SK-N-SH (cell line): ENCODE data around the gene TGM5. TPM values are rescaled to one million over a fixed set of nuclear protein-coding genes. Genes with fewer than 3 reads are reported as not detected.

Source experiments
- CTCF ChIA-PET: fragments of 300-600, 350-600 bp; formaldehyde crosslinking; extraction: SDS; loops from one replicate; lab custom pipeline; 2021; lab: Yijun Ruan, JAX
- POLR2A ChIA-PET: fragments of 350-600 bp; sonication (Branson Sonifier 250); formaldehyde crosslinking; extraction: SDS; loops from one replicate; lab custom pipeline; 2020; ENCODE audit warnings: antibody characterized with exemption, inconsistent platforms; lab: Yijun Ruan, JAX
- DNase-seq: peaks from one replicate; pipeline ENCODE4 v3.0.0; 2012
- H2AFZ ChIP-seq: fragments of 200-600 bp; sonication (generic); 2 replicates; pipeline ENCODE4 v1.8.1; 2016; ENCODE audit warnings: antibody characterized with exemption, mild to moderate bottlenecking, low read depth
- H3F3A ChIP-seq: fragments of 200-600 bp; sonication (generic); replicated peaks from 2 replicates; pipeline ENCODE3; 2016; ENCODE audit warnings: antibody characterized with exemption, mild to moderate bottlenecking; ENCODE audit not compliant: insufficient read depth
- H3K27ac ChIP-seq, 2 experiments: fragments of 200-500 bp in 1 of 2; fragments of 200-600 bp in 1 of 2; sonication (Bioruptor generic) in 1 of 2; sonication (generic), shearing (Covaris generic) in 1 of 2; 2 replicates each; pipeline versions ENCODE4 v1.5.1 to v1.6.1; 2014 to 2016; ENCODE audit warnings: low read depth in 2 of 2, inconsistent platforms in 1 of 2, low read length in 1 of 2, mild to moderate bottlenecking in 1 of 2, mixed read lengths in 1 of 2
- H3K27me3 ChIP-seq: fragments of 200-600 bp; sonication (generic), shearing (Covaris generic); 2 replicates; pipeline ENCODE4 v1.6.1; 2016; ENCODE audit warnings: mixed run types; ENCODE audit not compliant: insufficient read depth
- H3K36me3 ChIP-seq, 2 experiments: fragments of 200-500 bp in 1 of 2; fragments of 200-600 bp in 1 of 2; sonication (Bioruptor generic) in 1 of 2; sonication (generic) in 1 of 2; replicated peaks in 1 of 2; 2 replicates each; pipeline versions ENCODE3 to v1.5.1; 2014 to 2016; ENCODE audit warnings: low read length in 1 of 2, mild to moderate bottlenecking in 1 of 2; ENCODE audit not compliant: insufficient read depth in 2 of 2, control insufficient read depth in 1 of 2
- H3K4me1 ChIP-seq, 2 experiments: fragments of 200-500 bp in 1 of 2; fragments of 200-600 bp in 1 of 2; sonication (Bioruptor generic) in 1 of 2; sonication (generic), shearing (Covaris generic) in 1 of 2; 2 replicates each; pipeline versions ENCODE4 v1.5.1 to v1.6.1; 2014 to 2016; ENCODE audit warnings: low read depth in 1 of 2, low read length in 1 of 2, mixed run types in 1 of 2; ENCODE audit not compliant: insufficient read depth in 2 of 2, control insufficient read depth in 1 of 2
- H3K4me2 ChIP-seq: fragments of 200-600 bp; sonication (generic), shearing (Covaris generic); 2 replicates; pipeline ENCODE4 v1.6.1; 2017; ENCODE audit warnings: mixed run types
- H3K4me3 ChIP-seq, 2 experiments: fragments of 200-500 bp in 1 of 2; fragments of 200-600 bp in 1 of 2; sonication (Bioruptor generic) in 1 of 2; sonication (generic), shearing (Covaris generic) in 1 of 2; 2 replicates each; pipeline versions ENCODE4 v1.5.1 to v1.8.1; 2014 to 2016; ENCODE audit warnings: low read depth in 2 of 2, inconsistent platforms in 1 of 2, low read length in 1 of 2, mild to moderate bottlenecking in 1 of 2, mixed read lengths in 1 of 2, moderate library complexity in 1 of 2
- H3K79me2 ChIP-seq: fragments of 200-600 bp; sonication (generic); 2 replicates; pipeline ENCODE4 v1.8.1; 2017; ENCODE audit warnings: mild to moderate bottlenecking; ENCODE audit not compliant: insufficient read depth
- H3K9ac ChIP-seq: fragments of 200-600 bp; sonication (generic); 2 replicates; pipeline ENCODE4 v1.6.1; 2017; ENCODE audit warnings: mixed run types
- H3K9me2 ChIP-seq: fragments of 200-600 bp; sonication (generic); 2 replicates; pipeline ENCODE4 v1.6.1; 2017; ENCODE audit warnings: mixed run types
- H3K9me3 ChIP-seq: fragments of 200-600 bp; sonication (generic); 2 replicates; pipeline ENCODE4 v1.6.1; 2017; ENCODE audit warnings: mixed run types, mild to moderate bottlenecking, moderate library complexity
- H4K20me1 ChIP-seq: fragments of 200-600 bp; sonication (generic); 2 replicates; pipeline ENCODE4 v1.6.1; 2017; ENCODE audit warnings: mild to moderate bottlenecking, mixed run types; ENCODE audit not compliant: insufficient read depth
- EP300 ChIP-seq, 2 experiments: IDR thresholded peaks; 2 replicates each; pipeline versions ENCODE4 v1.4.0 to v1.6.1; 2012; ENCODE audit warnings: borderline replicate concordance in 1 of 2, low read depth in 1 of 2, low read length in 1 of 2
- EZH2phosphoT487 ChIP-seq: fragments of 200-600 bp; sonication (generic); IDR thresholded peaks from 2 replicates; pipeline ENCODE4 v1.6.1; 2017; ENCODE audit warnings: low read depth, mixed run types, mild to moderate bottlenecking, antibody characterized with exemption, moderate library complexity, borderline replicate concordance
- FOXJ3 ChIP-seq: sonication (generic); formaldehyde crosslinking; IDR thresholded peaks from 2 replicates; pipeline ENCODE4 v1.5.1; 2020; ENCODE audit warnings: mild to moderate bottlenecking, missing genetic modification reagents
- JUND ChIP-seq: IDR thresholded peaks from 2 replicates; pipeline ENCODE4 v1.4.0; 2012
- NRF1 ChIP-seq: IDR thresholded peaks from 2 replicates; pipeline ENCODE4 v1.6.1; 2012; ENCODE audit warnings: low read depth, mild to moderate bottlenecking, low read length
- POLR2AphosphoS5 ChIP-seq: IDR thresholded peaks from 2 replicates; pipeline ENCODE4 v1.6.1; 2012; ENCODE audit warnings: low read depth, low read length
- RAD21 ChIP-seq: IDR thresholded peaks from 2 replicates; pipeline ENCODE4 v1.6.1; 2012; ENCODE audit warnings: mild to moderate bottlenecking, low read length
- RFX5 ChIP-seq: IDR thresholded peaks from 2 replicates; pipeline ENCODE4 v1.6.1; 2012; ENCODE audit warnings: mild to moderate bottlenecking, improper control_type of control experiment, low read length
- SMC3 ChIP-seq: IDR thresholded peaks from 2 replicates; pipeline ENCODE4 v1.6.1; 2012; ENCODE audit warnings: low read depth, low read length, improper control_type of control experiment
- TCF12 ChIP-seq: IDR thresholded peaks from 2 replicates; pipeline ENCODE4 v1.4.0; 2012
- WGBS: methylation state at CpG from one replicate; pipeline ENCODE4 v1.1.6; 2017; ENCODE audit warnings: low lambda C conversion rate; 5-methylcytosine and 5-hydroxymethylcytosine counted together
- polyA plus RNA-seq, 3 experiments: library from polyadenylated mRNA; depleted of rRNA; stranded (reverse); fragments of >200 nt; gene quantifications; 2 replicates each; pipeline ENCODE4 v1.2.3, GENCODE V29; 2012
- TF ChIP-seq, protein P1 (sequence below): IDR thresholded peaks from 2 replicates; pipeline ENCODE4; 2012
- TF ChIP-seq, protein P2 (sequence below): IDR thresholded peaks from 2 replicates; pipeline ENCODE4 v1.6.1; 2012; ENCODE audit warnings: mild to moderate bottlenecking, low read depth, low read length, moderate library complexity

TGM5 gene
- polyA plus RNA-seq, 1 of the 3 experiments (the other 2 are of a cell fraction): not detected

DNA sequence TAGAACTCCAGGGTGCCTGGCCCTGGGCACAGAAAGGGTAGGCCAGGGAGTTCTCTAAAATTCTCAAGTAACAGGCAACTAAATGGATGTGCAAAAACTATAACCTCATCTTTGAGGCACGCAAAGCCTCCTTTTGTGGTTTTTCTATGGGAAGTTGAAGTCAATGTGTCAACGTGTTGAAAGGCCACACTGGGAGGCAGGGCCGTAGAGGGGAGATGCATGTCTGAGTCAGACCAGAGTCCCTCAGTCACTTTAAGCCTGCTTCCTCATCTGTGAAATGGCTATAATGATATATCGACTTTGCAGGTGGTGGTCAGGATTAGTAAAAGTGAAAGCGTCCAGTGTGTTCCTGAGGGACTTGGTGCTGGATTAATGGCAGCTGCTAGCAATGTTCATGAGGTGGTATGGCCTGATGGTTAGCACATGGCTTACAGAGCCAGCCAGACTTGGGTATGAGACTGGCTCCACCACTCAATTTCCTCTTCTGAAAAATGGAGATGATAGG lies 17.0 kb downstream of the TGM5 start:
- no peak for DNase-seq
- H3K4me2 ChIP-seq: no peak overlapping the region
- H3K4me1 ChIP-seq: no peaks in the 10 kb centered on the region; a peak in 1 of 4 replicates
- H4K20me1 ChIP-seq: no peaks in the 10 kb centered on the region
- no peaks in the 10 kb centered on the region for H3K79me2 ChIP-seq
- H3K9me3 ChIP-seq: no peaks in the 10 kb centered on the region
- peaks cover 7% of the 10 kb centered on the region; the same call in 1 of the 2 replicates for H3K27me3 ChIP-seq
- no peak overlapping the region for H3K27ac ChIP-seq
- no peak overlapping the region for H3K4me3 ChIP-seq
- H3K9ac ChIP-seq: no peak overlapping the region
- H3F3A ChIP-seq: no peaks in the 10 kb centered on the region
- POLR2A ChIA-PET: no interaction called here
- no peaks in the 10 kb centered on the region for H3K9me2 ChIP-seq
- no peak for TF ChIP-seq EZH2phosphoT487
- TF ChIP-seq, protein P1, sequence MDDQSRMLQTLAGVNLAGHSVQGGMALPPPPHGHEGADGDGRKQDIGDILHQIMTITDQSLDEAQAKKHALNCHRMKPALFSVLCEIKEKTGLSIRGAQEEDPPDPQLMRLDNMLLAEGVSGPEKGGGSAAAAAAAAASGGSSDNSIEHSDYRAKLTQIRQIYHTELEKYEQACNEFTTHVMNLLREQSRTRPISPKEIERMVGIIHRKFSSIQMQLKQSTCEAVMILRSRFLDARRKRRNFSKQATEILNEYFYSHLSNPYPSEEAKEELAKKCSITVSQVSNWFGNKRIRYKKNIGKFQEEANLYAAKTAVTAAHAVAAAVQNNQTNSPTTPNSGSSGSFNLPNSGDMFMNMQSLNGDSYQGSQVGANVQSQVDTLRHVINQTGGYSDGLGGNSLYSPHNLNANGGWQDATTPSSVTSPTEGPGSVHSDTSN: 0 out of 2 replicates have a peak, but pooled peaks have one; percentile 5
- TF ChIP-seq RAD21: no peak
- TF ChIP-seq TCF12: no peak
- TF ChIP-seq, protein P2, sequence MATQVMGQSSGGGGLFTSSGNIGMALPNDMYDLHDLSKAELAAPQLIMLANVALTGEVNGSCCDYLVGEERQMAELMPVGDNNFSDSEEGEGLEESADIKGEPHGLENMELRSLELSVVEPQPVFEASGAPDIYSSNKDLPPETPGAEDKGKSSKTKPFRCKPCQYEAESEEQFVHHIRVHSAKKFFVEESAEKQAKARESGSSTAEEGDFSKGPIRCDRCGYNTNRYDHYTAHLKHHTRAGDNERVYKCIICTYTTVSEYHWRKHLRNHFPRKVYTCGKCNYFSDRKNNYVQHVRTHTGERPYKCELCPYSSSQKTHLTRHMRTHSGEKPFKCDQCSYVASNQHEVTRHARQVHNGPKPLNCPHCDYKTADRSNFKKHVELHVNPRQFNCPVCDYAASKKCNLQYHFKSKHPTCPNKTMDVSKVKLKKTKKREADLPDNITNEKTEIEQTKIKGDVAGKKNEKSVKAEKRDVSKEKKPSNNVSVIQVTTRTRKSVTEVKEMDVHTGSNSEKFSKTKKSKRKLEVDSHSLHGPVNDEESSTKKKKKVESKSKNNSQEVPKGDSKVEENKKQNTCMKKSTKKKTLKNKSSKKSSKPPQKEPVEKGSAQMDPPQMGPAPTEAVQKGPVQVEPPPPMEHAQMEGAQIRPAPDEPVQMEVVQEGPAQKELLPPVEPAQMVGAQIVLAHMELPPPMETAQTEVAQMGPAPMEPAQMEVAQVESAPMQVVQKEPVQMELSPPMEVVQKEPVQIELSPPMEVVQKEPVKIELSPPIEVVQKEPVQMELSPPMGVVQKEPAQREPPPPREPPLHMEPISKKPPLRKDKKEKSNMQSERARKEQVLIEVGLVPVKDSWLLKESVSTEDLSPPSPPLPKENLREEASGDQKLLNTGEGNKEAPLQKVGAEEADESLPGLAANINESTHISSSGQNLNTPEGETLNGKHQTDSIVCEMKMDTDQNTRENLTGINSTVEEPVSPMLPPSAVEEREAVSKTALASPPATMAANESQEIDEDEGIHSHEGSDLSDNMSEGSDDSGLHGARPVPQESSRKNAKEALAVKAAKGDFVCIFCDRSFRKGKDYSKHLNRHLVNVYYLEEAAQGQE: no peak
- H2AFZ ChIP-seq: no peak overlapping the region
- H3K36me3 ChIP-seq: no peaks in the 10 kb centered on the region
- WGBS: 37% methylated on average over 5 of the region's 5 CpGs
- CTCF ChIA-PET: interaction anchor here (0.6 to 1.7 kb wide), 3 partner anchors 24 to 792 kb away, joined by 3 to 7 read pairs (median 3); no protein-coding TSS in a partner anchor

DNA sequence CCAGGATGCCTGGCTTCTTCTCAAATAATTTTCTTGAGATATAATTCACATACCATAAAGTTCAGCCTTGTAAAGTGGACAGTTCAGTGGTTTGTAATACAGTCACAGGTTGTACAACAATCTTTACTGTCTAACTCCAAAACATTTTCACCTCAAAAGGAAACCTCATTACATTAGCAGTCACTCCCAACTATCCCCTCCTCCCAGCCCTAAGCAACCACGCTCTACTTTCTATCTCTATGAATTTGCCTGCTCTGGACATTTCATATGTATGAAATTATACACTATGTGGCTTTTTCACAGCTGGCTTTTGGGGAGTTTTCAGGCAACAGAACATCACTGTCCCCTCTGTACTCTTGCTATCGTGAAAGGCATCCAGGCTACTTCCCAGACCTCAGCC lies 17.5 kb downstream of the TGM5 start:
- Histone ChIP-seq H3K27me3 (peaks cover 2% of the 10 kb centered on the region; the same call in 1 of the 2 replicates), H3F3A (no peaks in the 10 kb centered on the region), H4K20me1 (no peaks in the 10 kb centered on the region), H3K27ac (no peak overlapping the region), H3K9me2 (no peaks in the 10 kb centered on the region), H3K79me2 (no peaks in the 10 kb centered on the region), H3K36me3 (no peaks in the 10 kb centered on the region), H3K9ac (no peak overlapping the region), H2AFZ (no peak overlapping the region), H3K4me3 (no peak overlapping the region), H3K4me1 (no peaks in the 10 kb centered on the region; a peak in 1 of 4 replicates), H3K4me2 (no peak overlapping the region), H3K9me3 (no peaks in the 10 kb centered on the region)
- ChIA-PET POLR2A (no interaction called here), CTCF (interaction anchor here (0.6 to 0.7 kb wide), 2 partner anchors 43 to 792 kb away, joined by 3 read pairs; no protein-coding TSS in a partner anchor)
- TF ChIP-seq EZH2phosphoT487 (no peak), FOXJ3 (CRISPR knock-in tag) (no peak), SMC3 (no peak), RAD21 (no peak), EP300 (IDR thresholded peaks at IDR 0.05; ENCODE audit: borderline replicate concordance in 1 of 2, low read depth in 1 of 2, low read length in 1 of 2) (no peak), POLR2AphosphoS5 (no peak), NRF1 (no peak), RFX5 (no peak), JUND (no peak), TCF12 (no peak)
- TF ChIP-seq, protein P2: no peak
- 60% methylated on average over 2 of the region's 2 CpGs for WGBS
- DNase-seq: no peak
